ENCODE data around the gene GRM1.

GRCh38 chr6:146056506-146056905 lies 27.6 kb downstream of the GRM1 start:
- TF ChIP-seq SUZ12 (IDR thresholded peaks at IDR 0.05) (no peak), FOXA1 (IDR thresholded peaks at IDR 0.05) (no peak), HDGF (IDR thresholded peaks at IDR 0.05; ENCODE audit: borderline replicate concordance) (no peak), ELF4 (IDR thresholded peaks at IDR 0.05) (no peak), ARNT (IDR thresholded peaks at IDR 0.05) (no peak), SP1 (IDR thresholded peaks at IDR 0.05) (no peak), PKNOX1 (IDR thresholded peaks at IDR 0.05) (no peak), ZNF384 (IDR thresholded peaks at IDR 0.05) (no peak), CTBP1 (IDR thresholded peaks at IDR 0.05; ENCODE audit: borderline replicate concordance) (no peak), NFRKB (IDR thresholded peaks at IDR 0.05) (no peak), BHLHE40 (IDR thresholded peaks at IDR 0.05; ENCODE audit: borderline replicate concordance) (no peak), FOXM1 (IDR thresholded peaks at IDR 0.05; ENCODE audit: borderline replicate concordance) (no peak), TARDBP (IDR thresholded peaks at IDR 0.05) (no peak)
